ENCODE data around the gene C3orf85.
"Not testable (repeated sequence)": the region's sequence is repeated elsewhere in the genome, so short reads cannot be mapped to it uniquely, and the experiment has no call there.

Gene C3orf85

DNA sequence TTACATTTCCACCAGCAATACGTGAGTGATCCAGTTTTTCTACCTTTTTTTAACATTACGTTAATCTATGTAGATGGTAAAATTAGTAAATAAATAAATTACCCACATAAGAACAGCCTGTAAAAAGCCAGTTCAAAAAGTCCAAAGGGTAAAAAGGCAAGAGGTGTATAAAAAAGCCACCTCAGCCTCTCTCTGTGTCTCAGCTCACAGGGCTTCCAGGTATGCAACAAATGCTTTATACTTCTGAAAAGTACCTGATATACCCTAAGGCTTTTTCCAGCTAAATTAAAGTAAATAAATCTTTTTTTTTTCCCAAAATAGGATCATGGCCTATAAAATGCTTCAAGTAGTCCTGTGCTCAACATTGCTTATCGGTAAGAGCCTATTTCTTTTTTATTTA is at the start of gene C3orf85:
TSS of gene C3orf85 (plus strand) at position 197 of the 400 bp plus-strand sequence. CDS start at position 326, 129 bp downstream.
- no peak for DNase-seq

- DNase-seq: no peak
These were observed 47.3 kb upstream of the C3orf85 start for GRCh38 chr3:109089265-109089664.

DNA sequence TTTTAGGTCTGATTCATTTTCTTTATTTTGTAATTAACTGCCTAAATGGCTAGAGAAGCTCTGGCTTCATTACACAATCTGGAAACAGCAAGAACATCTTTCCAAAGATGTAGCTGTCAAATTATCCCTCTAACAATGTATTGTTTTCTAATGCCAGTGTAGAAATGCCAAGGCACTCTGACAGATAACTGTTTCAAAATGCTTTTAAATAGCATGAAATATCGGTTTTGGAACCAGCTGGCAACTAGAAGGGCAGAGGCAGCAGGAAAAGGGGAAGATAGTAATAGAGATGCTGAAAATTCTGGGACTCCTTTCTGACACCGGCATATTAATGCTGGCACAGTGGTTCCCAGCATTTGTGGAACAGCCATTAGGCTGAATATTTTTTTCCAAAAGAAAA is 44.7 kb upstream of the C3orf85 start:
- DNase-seq: no peak

GRCh38 chr3:109093561-109093960 is 43.0 kb upstream of the C3orf85 start:
- DNase-seq: no peak

DNA sequence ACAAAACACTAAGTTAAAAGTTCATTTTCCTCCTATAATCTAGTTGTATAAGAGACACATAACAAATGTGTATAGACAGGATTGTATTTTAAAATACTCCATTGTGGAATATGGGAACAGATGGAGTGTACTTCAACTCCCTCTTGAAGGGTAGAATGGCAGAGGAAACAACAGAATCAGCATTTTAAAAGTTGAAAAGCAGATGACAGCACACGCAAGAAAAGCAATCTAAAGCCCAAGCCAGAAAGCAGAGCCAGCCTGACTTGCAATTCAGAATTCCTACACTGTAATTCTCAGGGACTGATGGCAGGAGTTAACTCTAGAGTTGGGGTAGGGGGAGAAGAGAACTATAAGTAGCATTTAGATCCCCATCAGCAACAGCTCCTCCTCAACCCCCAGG is 41.4 kb upstream of the C3orf85 start:
- DNase-seq: no peak

DNA sequence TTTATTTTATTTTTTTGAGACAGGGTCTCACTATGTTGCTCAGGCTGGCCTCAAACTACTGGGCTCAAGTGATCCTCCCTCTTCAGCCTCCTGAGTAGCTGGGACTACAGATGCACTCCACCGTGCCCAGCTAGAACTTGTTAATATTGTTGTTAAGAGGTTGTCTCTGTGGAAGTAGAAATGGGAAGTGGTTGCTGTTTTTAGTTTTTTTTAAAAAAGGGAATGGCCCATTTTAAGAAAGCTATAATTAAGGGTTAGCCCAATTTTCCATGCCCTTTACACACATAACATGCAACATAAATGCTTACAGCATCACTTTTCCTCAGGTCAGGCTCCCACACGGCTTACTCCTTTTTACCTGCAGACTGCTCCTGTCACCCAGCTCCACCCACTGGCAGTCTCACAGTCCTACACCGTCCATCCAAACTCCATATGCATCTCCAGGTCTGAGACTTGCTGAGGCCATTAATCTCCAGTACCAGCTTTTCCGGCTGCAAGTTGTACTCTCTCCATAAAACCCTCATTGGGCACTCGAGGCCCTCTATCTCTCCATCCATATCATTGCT is 38.4 kb upstream of the C3orf85 start:
- DNase-seq: no peak

DNA sequence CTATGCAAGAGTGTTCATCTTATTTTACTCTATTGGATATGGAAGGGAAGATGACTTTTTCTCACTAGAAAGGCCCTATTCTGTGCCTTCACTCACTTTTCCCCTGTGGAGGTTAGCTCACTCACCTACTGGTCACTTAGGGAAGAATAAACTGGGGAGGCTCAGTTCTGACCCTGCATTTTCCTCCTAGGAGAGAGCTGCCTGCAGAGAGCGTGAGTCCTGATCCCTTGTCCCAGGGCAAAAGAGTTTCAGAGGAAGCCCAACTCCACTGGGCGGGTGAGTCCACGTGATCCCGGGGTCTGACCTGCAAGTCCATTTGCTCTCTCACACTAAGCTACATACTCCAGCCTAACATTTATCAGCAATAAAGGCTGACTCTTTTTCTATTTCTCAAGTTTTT is 26.9 kb upstream of the C3orf85 start:
- no peak for DNase-seq

DNA sequence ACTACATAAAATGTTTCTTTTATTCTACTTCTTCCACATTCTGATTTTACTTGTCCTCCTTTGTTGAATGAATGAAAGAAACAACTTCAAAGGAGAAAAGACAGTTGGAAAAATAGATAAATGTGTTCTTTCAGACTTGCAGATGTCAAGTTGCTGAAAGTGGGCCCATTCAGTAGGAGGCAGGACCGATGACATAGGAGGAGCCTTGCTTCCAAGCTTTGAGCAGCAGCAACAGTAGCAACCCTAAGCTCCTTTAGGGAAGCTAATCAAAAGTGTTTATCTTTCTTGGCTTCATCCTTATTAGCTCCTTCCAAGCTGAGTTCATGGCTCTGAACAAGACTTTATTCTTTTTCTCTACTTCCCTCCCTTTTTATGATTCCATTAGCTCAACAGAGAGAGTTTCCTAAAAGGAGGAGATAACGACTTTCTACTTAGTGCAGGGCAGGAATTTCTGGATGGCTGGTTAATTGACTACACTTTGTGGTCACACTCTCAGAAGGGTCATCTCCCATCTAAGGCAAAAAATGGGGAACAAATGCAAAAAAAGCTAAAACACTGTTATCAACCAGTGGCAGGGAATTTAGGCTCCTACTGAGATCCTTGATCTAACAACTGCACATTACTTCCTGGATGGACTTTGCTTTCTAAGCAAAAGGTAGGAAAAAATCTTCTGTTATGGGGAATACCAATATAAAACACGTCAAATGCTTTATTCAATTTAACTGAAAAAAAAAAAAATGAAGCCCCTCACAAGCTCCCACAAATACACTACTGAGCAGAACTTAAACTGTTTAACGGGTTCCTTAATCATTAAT is 23.4 kb upstream of the C3orf85 start:
- no peak for DNase-seq

- DNase-seq: no peak
These were observed 21.8 kb upstream of the C3orf85 start for GRCh38 chr3:109114746-109115145.

DNA sequence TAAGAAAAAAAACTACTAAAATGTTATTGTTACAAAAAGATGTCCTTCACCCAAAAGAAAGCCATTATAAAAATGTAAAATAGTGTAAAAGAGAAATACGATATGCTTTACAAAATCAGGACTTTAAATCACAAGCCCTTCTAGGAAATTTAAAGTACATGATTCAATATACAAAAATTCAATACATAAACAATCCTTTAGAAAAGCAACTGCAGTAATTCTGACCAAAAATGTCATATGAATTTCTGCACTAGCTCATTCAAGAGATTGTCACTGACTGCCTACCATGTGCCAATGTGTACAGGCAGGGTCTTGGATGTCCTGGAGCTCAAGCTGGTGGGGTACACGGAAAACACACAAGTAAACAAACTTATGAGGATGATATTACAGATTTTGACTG is 21.1 kb upstream of the C3orf85 start:
- no peak for DNase-seq

DNA sequence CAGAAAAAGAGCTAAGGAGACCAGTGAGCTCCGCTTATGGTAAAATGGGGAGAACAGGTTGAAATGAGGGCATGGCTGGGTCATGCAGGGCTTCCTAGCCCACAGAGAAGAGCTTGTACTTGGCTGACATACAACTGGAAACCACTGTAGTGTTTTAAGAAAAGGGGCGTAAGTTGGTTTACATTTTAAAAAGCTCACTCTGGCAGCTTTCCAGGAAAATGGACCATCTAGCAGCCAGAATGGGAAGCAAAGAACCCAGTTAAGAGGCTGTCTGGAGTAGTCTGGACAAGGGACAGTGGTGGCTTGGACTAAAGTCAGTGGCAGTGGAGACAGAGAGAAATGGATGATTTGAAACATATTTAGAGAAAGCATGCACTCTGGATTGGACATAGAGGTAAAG is 20.5 kb upstream of the C3orf85 start:
- DNase-seq: no peak

- DNase-seq: no peak
These were observed 18.6 kb upstream of the C3orf85 start, which contains the start of gene MORC1 for GRCh38 chr3:109117939-109118338. TSS of gene MORC1 (minus strand) at chr3:109118134. CDS start at chr3:109118059, 75 bp downstream.

DNA sequence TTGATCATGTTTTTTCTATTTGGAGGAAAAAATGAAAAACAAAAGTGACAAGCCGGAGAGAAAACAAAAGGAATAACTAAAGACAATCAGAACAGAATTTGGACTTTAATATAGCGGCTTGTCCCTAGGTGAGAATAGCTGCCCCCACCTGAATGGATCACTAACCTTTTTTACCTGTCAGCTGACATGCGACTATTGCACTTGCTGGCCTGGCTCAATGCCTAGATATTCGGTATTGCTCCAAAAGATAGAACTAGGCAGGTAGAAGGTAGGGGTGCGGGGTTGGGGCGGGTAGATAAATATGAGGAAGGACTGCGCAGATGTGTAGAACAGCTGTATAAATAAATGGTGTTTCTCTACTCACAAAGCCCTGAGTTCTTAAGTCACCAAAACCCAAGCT is 17.9 kb upstream of the C3orf85 start:
- DNase-seq: no peak

DNA sequence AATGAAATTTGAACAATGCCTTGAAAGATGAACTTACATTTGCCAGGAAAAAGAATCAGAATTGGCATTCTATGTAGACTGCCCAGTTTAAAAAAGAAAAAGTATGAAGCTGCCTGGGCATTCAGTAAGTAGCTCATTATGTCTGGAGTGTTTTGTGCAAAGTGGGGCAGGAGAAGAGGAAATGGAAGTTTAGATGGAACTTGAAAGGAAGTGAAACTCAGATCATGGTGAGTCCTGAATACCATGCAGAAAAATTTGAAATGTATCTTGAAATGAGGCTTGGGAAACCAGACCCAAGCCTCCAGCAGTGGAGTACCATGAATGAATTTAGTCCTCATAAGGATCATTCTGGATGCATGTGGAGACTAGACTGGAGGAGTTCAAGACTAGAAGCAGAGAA is 13.8 kb upstream of the C3orf85 start:
- no peak for DNase-seq

DNA sequence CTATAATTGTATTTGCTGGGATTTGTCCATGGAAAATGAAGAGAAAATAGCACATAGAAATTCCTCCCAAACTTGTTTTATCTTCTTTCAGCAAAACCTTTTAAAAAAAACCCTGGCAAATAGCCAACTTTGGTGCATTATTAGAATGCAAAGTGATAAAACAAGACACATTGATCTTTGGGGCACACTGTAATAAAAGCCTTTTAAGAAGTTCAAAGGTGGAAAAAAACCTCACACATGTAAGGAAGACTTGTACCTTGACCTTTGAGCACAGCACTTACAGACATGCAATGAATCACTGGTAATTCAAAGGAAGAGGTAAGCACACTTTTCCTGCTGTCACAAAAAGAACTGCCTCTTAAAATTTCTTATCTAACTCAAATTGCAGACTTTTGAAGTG is 10.6 kb upstream of the C3orf85 start:
- no peak for DNase-seq

- no peak for DNase-seq
These were observed 9.0 kb upstream of the C3orf85 start for GRCh38 chr3:109127553-109127952.

DNA sequence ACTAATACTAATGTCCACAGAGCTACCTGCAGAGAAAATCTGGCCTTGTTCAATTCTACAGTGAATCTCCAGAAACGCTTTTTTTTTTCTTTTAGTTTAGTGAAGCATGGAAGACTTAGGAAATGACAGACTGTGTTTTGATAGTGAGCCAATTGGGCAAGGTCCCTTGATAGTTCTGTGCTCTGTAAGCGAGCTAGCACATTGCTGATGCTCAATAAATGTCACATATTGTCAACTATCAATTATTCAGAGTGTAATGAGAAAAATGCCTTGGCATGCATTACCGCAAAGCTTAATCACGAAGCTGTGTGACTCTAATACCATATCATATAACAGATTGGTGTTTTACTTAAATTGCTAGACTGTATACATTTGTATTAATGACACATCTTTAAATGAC is 5.2 kb upstream of the C3orf85 start:
- no peak for DNase-seq

DNA sequence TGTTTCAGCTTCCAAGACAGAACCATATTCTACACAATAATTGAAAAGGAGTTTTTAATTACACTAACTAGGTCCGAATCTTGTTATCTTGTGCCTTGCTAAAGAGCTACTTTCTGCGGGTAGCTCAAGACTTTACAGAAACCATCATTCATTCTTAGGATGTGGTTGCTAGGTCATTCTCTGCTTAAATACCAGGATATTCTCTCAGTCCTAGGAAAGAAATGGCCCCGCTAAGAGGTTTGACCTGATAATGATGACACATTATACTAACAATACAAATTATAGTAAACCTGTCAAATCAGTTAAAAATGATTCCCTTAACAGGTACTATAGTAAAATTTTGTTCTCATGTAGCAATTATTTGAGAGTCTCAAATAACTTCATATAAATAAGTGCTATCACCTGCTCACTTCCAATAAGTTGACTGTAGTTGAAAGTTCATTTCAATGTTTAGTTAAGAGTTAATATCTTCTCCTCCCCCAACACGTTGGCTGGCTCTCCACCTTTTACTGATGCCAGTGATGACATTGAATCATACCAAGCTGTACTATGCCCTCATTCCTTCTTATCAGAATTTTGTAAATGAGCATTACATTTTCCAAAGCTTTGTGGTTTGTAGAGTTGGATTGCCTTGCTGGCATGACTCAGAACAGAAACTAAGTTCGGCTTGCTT is 3.6 kb upstream of the C3orf85 start:
- DNase-seq: no peak

GRCh38 chr3:109133474-109133816 is 3.1 kb upstream of the C3orf85 start:
- not testable (repeated sequence) for DNase-seq

GRCh38 chr3:109137761-109138160 is 1.2 kb downstream of the C3orf85 start:
- no peak for DNase-seq

- DNase-seq: no peak
These were observed 3.8 kb downstream of the C3orf85 start for GRCh38 chr3:109140318-109140717.

DNA sequence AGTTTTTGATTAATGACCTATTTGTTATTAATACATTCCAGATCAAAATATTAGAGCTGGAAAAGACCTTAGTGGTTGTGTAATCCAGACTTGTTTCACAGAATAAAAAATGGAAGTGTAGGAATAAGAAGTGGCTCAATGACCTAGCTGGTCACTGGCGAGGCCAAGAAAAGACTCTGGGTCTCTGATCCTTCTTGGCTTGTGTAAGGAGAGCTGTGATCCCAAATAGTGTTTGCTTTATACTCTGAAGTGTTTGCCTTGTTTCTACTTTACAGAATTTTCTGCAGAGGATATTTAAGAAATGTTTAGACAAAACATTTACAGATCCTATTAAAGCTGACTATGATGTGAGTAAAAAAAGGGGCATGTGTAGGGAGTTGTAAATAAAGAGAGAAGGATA is 7.1 kb downstream of the C3orf85 start:
- no peak for DNase-seq

DNA sequence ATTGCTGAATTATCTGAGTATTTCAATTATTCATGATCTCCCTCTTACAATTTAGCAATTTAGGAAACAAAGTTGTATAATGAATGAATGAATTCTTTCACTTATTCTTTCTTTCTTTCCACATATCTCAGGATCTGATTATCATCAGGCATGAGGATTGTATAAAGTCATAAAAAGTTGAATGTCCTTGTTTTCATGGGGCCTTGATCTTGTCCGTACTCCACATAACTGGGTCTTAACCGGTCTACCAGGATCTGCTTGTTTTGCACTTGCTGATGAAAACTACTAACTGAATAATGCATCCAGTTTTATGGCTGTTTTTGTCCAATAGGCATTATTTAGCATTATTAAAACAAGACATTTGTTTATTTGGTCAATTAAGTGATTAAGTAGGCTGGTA is 12.6 kb downstream of the C3orf85 start:
- no peak for DNase-seq

- DNase-seq: no peak
These were observed 15.8 kb downstream of the C3orf85 start for GRCh38 chr3:109152320-109152719.

Measured in activated CD8-positive, alpha-beta memory T cell treated with anti-CD3 and anti-CD28 coated beads, Interleukin-2, amount 50 U/mL, for 48 hours (primary cell).